BE2C (cell line): ENCODE data around the gene PHACTR4.

Experiments used
- DNase-seq: peaks from one replicate; pipeline ENCODE4 v3.0.0-alpha.2; 2020
- H3K27me3 ChIP-seq: fragments of 250-450 bp; sonication (Bioruptor Pico); 2 replicates; pipeline ENCODE4 v1.5.1; 2020; ENCODE audit warnings: mild to moderate bottlenecking
- H3K36me3 ChIP-seq: fragments of 250-450 bp; sonication (Bioruptor Pico); 2 replicates; pipeline ENCODE4 v1.5.1; 2020; ENCODE audit warnings: mild to moderate bottlenecking
- H3K4me1 ChIP-seq: fragments of 250-450 bp; sonication (Bioruptor Pico); 2 replicates; pipeline ENCODE4 v1.5.1; 2020
- H3K4me3 ChIP-seq: 2 replicates; pipeline ENCODE4 v1.5.1; 2011; ENCODE audit warnings: low read depth, low read length
- H3K9me3 ChIP-seq: fragments of 250-450 bp; sonication (Bioruptor Pico); 2 replicates; pipeline ENCODE4 v1.5.1; 2020
- CTCF ChIP-seq: IDR thresholded peaks from 2 replicates; pipeline ENCODE4 v1.5.1; 2012; ENCODE audit warnings: mild to moderate bottlenecking, low read depth, low read length

Gene PHACTR4

GRCh38 chr1:28449904-28450303 lies 80.4 kb downstream of the PHACTR4 start:
- Histone ChIP-seq H3K27me3 (no peaks in the 10 kb centered on the region), H3K9me3 (no peaks in the 10 kb centered on the region), H3K4me1 (no peaks in the 10 kb centered on the region), H3K4me3 (no peak overlapping the region), H3K36me3 (no peaks in the 10 kb centered on the region)
- no peak for TF ChIP-seq CTCF
- DNase-seq: no peak

GRCh38 chr1:28450561-28450960 lies 81.0 kb downstream of the PHACTR4 start:
- Histone ChIP-seq H3K4me3 (no peak overlapping the region), H3K4me1 (no peaks in the 10 kb centered on the region), H3K36me3 (no peaks in the 10 kb centered on the region), H3K9me3 (no peaks in the 10 kb centered on the region), H3K27me3 (no peaks in the 10 kb centered on the region)
- no peak for TF ChIP-seq CTCF
- no peak for DNase-seq

- no peak overlapping the region for H3K4me3 ChIP-seq
- no peaks in the 10 kb centered on the region for H3K9me3 ChIP-seq
- H3K27me3 ChIP-seq: no peaks in the 10 kb centered on the region
- H3K4me1 ChIP-seq: no peaks in the 10 kb centered on the region
- H3K36me3 ChIP-seq: no peaks in the 10 kb centered on the region
- TF ChIP-seq CTCF: no peak
- DNase-seq: no peak
Observed at GRCh38 chr1:28451011-28451410, 81.5 kb downstream of the PHACTR4 start.

- no peaks in the 10 kb centered on the region for H3K27me3 ChIP-seq
- H3K4me1 ChIP-seq: no peaks in the 10 kb centered on the region
- no peaks in the 10 kb centered on the region for H3K9me3 ChIP-seq
- no peaks in the 10 kb centered on the region for H3K36me3 ChIP-seq
- no peak overlapping the region for H3K4me3 ChIP-seq
- DNase-seq: no peak
- no peak for TF ChIP-seq CTCF
Observed at GRCh38 chr1:28456078-28456477, 86.5 kb downstream of the PHACTR4 start.

DNA sequence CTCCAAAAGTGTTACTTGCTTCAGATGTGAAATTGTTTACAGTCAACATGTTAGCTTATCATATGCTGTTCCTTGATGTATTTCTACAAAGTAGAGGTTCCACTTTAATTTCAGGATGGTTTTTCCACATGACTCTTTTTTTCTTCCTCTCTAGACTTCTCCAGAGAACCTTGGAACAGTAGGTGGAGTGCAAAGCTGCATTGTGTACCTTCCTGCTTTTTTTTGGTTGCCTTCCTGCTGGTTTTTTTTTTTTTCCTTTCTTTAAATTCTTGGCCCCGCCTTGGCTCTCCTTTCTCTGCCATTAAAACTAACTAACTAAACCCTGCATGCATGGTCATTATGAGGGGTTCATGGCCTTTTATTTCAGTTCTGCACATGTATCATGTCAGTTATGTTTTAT lies 88.1 kb downstream of the PHACTR4 start:
- no peak for DNase-seq
- H3K27me3 ChIP-seq: no peaks in the 10 kb centered on the region
- no peaks in the 10 kb centered on the region for H3K36me3 ChIP-seq
- H3K4me1 ChIP-seq: no peaks in the 10 kb centered on the region
- TF ChIP-seq CTCF: no peak
- no peak overlapping the region for H3K4me3 ChIP-seq
- H3K9me3 ChIP-seq: no peaks in the 10 kb centered on the region

GRCh38 chr1:28458237-28459228 lies 89.0 kb downstream of the PHACTR4 start:
- DNase-seq: no peak
- Histone ChIP-seq H3K36me3 (no peaks in the 10 kb centered on the region), H3K4me3 (no peak overlapping the region), H3K4me1 (no peaks in the 10 kb centered on the region), H3K27me3 (no peaks in the 10 kb centered on the region), H3K9me3 (no peaks in the 10 kb centered on the region)
- no peak for TF ChIP-seq CTCF
